WTC11 (cell line): Measurements from ENCODE around the gene OXNAD1. TPM values are rescaled to one million over a fixed set of nuclear protein-coding genes. Genes with fewer than 3 reads are reported as not detected.

ENCODE experiments used
- ATAC-seq: fragments of 200-7000 bp; cut with Tn5 transposase; 2 replicates; pipeline ENCODE4 v1.10.0; 2021; ENCODE audit warnings: mild to moderate bottlenecking, moderate library complexity
- CTCF ChIA-PET: fragments of 300-600 bp; sonication (Branson Sonifier 250); formaldehyde crosslinking; loops from one replicate; lab custom pipeline; 2021; ENCODE audit warnings: antibody characterized with exemption; lab: Charles Lee
- POLR2A ChIA-PET: fragments of 350-600 bp; sonication (Branson Sonifier 250); formaldehyde crosslinking; loops from one replicate; lab custom pipeline; 2021; ENCODE audit warnings: antibody characterized with exemption; lab: Charles Lee
- DNase-seq: peaks from one replicate; pipeline ENCODE4 v3.0.0; 2021; ENCODE audit warnings: low spot score
- H3K27ac Mint-ChIP-seq: 2 replicates; pipeline ENCODE4 v1.8.0; 2021; ENCODE audit warnings: mixed read lengths
- H3K27me3 Mint-ChIP-seq: 2 replicates; pipeline ENCODE4 v1.8.0; 2021; ENCODE audit warnings: low read depth, mild to moderate bottlenecking, moderate library complexity, mixed read lengths
- H3K36me3 Mint-ChIP-seq: 2 replicates; pipeline ENCODE4 v1.8.0; 2021; ENCODE audit warnings: mixed read lengths
- H3K4me1 Mint-ChIP-seq: 2 replicates; pipeline ENCODE4 v1.8.0; 2022; ENCODE audit warnings: mixed read lengths
- H3K4me3 Mint-ChIP-seq: 2 replicates; pipeline ENCODE4 v1.8.0; 2021; ENCODE audit warnings: mild to moderate bottlenecking, moderate library complexity, mixed read lengths
- H3K9me3 Mint-ChIP-seq: 2 replicates; pipeline ENCODE4 v1.8.0; 2021; ENCODE audit warnings: mixed read lengths
- CBFB ChIP-seq: sonication (generic); formaldehyde crosslinking; IDR thresholded peaks from 2 replicates; pipeline ENCODE4 v1.8.1; 2022; ENCODE audit warnings: mild to moderate bottlenecking, low read depth, missing genetic modification reagents
- EMX1 ChIP-seq: fragments of 250-450 bp; sonication (Bioruptor Pico); IDR thresholded peaks from 2 replicates; pipeline ENCODE4 v1.8.0; 2021; ENCODE audit warnings: mild to moderate bottlenecking
- IRF2 ChIP-seq: sonication (generic); formaldehyde crosslinking; IDR thresholded peaks from 2 replicates; pipeline ENCODE4 v1.8.0; 2022; ENCODE audit warnings: low read depth, missing genetic modification reagents, borderline replicate concordance
- JUN ChIP-seq: sonication (generic); formaldehyde crosslinking; IDR thresholded peaks from 2 replicates; pipeline ENCODE4 v1.8.0; 2023; ENCODE audit warnings: mild to moderate bottlenecking, missing genetic modification reagents
- NFE2L1 ChIP-seq: sonication (generic); formaldehyde crosslinking; IDR thresholded peaks from 2 replicates; pipeline ENCODE4 v1.8.1; 2023; ENCODE audit warnings: missing genetic modification reagents
- NFYB ChIP-seq: sonication (generic); formaldehyde crosslinking; conservative IDR thresholded peaks from 2 replicates; pipeline ENCODE4 v1.8.0; 2022; ENCODE audit warnings: low read depth, missing genetic modification reagents
- PRRX2 ChIP-seq: fragments of 250-450 bp; sonication (Bioruptor Pico); IDR thresholded peaks from 2 replicates; pipeline ENCODE4 v1.8.0; 2021; ENCODE audit warnings: mild to moderate bottlenecking
- ZNF138 ChIP-seq: sonication (generic); formaldehyde crosslinking; conservative IDR thresholded peaks from 2 replicates; pipeline ENCODE4 v1.8.1; 2022; ENCODE audit warnings: mild to moderate bottlenecking, moderate library complexity, missing genetic modification reagents
- ZNF263 ChIP-seq: sonication (generic); formaldehyde crosslinking; IDR thresholded peaks from 2 replicates; pipeline ENCODE4 v1.8.1; 2022; ENCODE audit warnings: low read depth, mild to moderate bottlenecking, moderate library complexity, missing genetic modification reagents
- ZNF396 ChIP-seq: fragments of 250-450 bp; sonication (Bioruptor Pico); IDR thresholded peaks from 2 replicates; pipeline ENCODE4 v1.8.0; 2021; ENCODE audit warnings: mild to moderate bottlenecking, moderate library complexity, borderline replicate concordance
- ZNF423 ChIP-seq: fragments of 250-450 bp; sonication (Bioruptor Pico); IDR thresholded peaks from 2 replicates; pipeline ENCODE4 v2.1.2; 2022; ENCODE audit warnings: mild to moderate bottlenecking, moderate library complexity
- total RNA-seq: library from RNA; stranded (reverse); gene quantifications from 3 replicates; pipeline ENCODE4 v1.2.3, GENCODE V29; 2021
- TF ChIP-seq, protein P1 (sequence below): fragments of 200-600 bp; IDR thresholded peaks from 2 replicates; pipeline ENCODE4 v1.8.0; 2022; ENCODE audit warnings: antibody characterized with exemption
- TF ChIP-seq, protein P2 (sequence below): sonication (generic); formaldehyde crosslinking; IDR thresholded peaks from 2 replicates; pipeline ENCODE4 v1.8.1; 2022; ENCODE audit warnings: low read depth, mild to moderate bottlenecking, moderate library complexity, missing genetic modification reagents, borderline replicate concordance
- TF ChIP-seq, protein P3 (sequence below): fragments of 250-450 bp; sonication (Bioruptor Pico); IDR thresholded peaks from 2 replicates; pipeline ENCODE4 v1.9.0; 2021; ENCODE audit warnings: mild to moderate bottlenecking
- TF ChIP-seq, protein P4 (sequence below): fragments of 250-450 bp; sonication (Bioruptor Pico); IDR thresholded peaks from 2 replicates; pipeline ENCODE4 v1.9.0; 2021; ENCODE audit warnings: mild to moderate bottlenecking

Gene OXNAD1
- total RNA-seq, 1 experiment from 2014 or later, result 21.7 TPM

DNA sequence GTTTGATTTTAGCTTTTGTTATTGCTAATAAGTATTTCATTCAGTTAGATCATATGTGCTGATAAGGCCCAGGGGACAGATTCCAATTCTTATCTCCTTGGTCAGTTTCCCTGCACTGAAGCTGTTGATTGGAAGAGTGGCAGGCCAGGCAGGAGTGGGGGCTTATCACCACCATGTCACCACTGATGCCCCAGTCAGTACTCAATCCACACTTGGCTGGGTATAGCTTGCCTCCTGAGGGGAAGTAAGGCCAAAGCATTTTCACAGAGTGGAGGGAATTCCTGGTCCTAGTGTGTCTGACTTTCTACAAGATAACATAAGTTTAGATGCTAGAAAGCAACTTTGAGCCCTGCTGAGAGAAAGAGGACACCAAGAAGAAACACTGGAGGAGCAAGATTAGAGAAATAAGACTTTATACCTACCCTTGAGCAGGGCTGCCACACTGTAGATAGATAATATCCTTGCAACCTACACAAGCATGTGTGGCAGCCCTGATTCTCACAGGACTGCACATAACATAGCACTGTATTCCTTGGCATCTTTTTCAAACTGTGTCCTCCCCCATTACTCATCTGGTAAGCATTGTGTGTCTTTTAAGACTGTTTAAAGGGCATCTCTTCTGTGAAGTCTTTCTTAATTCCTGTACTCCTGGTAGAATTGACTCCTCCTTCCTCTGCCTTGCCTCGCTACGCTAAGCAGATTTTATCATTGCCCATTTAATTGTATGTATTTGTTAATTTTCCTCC, 24.3 kb downstream of the OXNAD1 start (continued):
- TF ChIP-seq, protein P1, sequence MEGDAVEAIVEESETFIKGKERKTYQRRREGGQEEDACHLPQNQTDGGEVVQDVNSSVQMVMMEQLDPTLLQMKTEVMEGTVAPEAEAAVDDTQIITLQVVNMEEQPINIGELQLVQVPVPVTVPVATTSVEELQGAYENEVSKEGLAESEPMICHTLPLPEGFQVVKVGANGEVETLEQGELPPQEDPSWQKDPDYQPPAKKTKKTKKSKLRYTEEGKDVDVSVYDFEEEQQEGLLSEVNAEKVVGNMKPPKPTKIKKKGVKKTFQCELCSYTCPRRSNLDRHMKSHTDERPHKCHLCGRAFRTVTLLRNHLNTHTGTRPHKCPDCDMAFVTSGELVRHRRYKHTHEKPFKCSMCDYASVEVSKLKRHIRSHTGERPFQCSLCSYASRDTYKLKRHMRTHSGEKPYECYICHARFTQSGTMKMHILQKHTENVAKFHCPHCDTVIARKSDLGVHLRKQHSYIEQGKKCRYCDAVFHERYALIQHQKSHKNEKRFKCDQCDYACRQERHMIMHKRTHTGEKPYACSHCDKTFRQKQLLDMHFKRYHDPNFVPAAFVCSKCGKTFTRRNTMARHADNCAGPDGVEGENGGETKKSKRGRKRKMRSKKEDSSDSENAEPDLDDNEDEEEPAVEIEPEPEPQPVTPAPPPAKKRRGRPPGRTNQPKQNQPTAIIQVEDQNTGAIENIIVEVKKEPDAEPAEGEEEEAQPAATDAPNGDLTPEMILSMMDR, result no peak
- TF ChIP-seq NFYB (CRISPR knock-in tag) (no peak), PRRX2 (CRISPR knock-in tag) (no peak), ZNF423 (CRISPR knock-in tag) (no peak), IRF2 (CRISPR knock-in tag) (no peak), EMX1 (CRISPR knock-in tag) (no peak), JUN (no peak), ZNF263 (CRISPR knock-in tag) (no peak), NFE2L1 (CRISPR knock-in tag) (no peak), ZNF138 (CRISPR knock-in tag) (no peak), CBFB (no peak)
- TF ChIP-seq, protein P2, sequence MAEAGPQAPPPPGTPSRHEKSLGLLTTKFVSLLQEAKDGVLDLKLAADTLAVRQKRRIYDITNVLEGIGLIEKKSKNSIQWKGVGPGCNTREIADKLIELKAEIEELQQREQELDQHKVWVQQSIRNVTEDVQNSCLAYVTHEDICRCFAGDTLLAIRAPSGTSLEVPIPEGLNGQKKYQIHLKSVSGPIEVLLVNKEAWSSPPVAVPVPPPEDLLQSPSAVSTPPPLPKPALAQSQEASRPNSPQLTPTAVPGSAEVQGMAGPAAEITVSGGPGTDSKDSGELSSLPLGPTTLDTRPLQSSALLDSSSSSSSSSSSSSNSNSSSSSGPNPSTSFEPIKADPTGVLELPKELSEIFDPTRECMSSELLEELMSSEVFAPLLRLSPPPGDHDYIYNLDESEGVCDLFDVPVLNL (CRISPR knock-in tag), result no peak
- TF ChIP-seq, protein P3, sequence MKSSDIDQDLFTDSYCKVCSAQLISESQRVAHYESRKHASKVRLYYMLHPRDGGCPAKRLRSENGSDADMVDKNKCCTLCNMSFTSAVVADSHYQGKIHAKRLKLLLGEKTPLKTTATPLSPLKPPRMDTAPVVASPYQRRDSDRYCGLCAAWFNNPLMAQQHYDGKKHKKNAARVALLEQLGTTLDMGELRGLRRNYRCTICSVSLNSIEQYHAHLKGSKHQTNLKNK, result no peak
- TF ChIP-seq, protein P4, sequence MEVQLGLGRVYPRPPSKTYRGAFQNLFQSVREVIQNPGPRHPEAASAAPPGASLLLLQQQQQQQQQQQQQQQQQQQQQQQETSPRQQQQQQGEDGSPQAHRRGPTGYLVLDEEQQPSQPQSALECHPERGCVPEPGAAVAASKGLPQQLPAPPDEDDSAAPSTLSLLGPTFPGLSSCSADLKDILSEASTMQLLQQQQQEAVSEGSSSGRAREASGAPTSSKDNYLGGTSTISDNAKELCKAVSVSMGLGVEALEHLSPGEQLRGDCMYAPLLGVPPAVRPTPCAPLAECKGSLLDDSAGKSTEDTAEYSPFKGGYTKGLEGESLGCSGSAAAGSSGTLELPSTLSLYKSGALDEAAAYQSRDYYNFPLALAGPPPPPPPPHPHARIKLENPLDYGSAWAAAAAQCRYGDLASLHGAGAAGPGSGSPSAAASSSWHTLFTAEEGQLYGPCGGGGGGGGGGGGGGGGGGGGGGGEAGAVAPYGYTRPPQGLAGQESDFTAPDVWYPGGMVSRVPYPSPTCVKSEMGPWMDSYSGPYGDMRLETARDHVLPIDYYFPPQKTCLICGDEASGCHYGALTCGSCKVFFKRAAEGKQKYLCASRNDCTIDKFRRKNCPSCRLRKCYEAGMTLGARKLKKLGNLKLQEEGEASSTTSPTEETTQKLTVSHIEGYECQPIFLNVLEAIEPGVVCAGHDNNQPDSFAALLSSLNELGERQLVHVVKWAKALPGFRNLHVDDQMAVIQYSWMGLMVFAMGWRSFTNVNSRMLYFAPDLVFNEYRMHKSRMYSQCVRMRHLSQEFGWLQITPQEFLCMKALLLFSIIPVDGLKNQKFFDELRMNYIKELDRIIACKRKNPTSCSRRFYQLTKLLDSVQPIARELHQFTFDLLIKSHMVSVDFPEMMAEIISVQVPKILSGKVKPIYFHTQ (CRISPR knock-in tag), result no peak
- TF ChIP-seq, all 79 proteins: peak for 0

DNA sequence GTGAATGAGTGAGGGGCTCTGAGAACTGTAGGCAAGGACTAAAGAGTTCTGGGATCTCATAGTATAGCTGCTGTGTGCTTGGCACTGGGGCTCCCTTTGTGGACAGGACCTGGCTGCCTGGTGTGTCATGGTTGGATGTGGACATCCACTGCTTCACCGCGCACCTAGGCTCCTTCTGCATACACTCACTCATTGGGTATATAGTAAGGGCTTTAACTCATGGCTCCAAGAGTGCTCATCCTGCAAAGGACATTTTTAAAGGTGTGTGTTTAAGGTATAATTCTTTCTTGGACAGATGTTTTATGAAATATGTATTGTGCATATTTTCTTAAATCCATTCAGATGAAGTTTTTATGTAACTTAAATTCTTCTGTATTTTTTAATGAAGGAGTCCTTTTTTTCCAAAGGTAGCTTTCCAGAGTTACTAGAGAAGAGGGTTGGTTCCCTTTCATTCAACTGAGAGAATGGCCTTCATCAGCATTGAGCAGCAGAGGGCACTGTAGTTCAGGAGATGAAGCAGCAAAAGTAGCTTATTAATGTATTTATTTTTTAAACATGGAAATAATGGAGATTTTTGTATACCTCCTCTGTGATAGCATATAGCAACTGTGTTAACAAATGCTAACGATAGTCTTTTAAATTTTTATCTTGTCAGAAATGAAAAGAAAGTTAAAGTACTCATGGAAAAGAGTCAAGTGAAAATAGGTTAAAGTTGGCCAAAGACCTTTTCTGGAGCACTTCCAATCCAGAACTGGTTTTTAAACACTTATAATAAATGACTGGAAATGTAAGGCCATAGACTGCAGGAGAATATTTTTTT, 25.2 kb downstream of the OXNAD1 start:
- no peaks in the 10 kb centered on the region for H3K27me3 Mint-ChIP-seq
- DNase-seq (peak; percentile 51), ATAC-seq (peak; percentile 69)
- TF ChIP-seq ZNF396 (CRISPR knock-in tag), result no peak
- TF ChIP-seq, protein P1, result peak; percentile 29; the same call in 1 of the 2 replicates
- H3K4me1 Mint-ChIP-seq, result no peaks in the 10 kb centered on the region
- H3K9me3 Mint-ChIP-seq, result peaks cover 10% of the 10 kb centered on the region
- H3K27ac Mint-ChIP-seq, result no peak overlapping the region
- H3K36me3 Mint-ChIP-seq, result peaks cover 23% of the 10 kb centered on the region
- ChIA-PET POLR2A (interaction anchor here (0.6 to 1.1 kb wide), 3 partner anchors 144 to 260 kb away, joined by 3 to 4 read pairs (median 3); no protein-coding TSS in a partner anchor), CTCF (interaction anchor here (0.5 to 3.4 kb wide), 35 partner anchors 8 to 627 kb away, joined by 3 to 40 read pairs (median 4); partner anchors contain the start of genes DPH3, OXNAD1 and RFTN1)
- no peak overlapping the region for H3K4me3 Mint-ChIP-seq
